RPMI7951 (cell line): ENCODE results near the gene MRPS2. TPM values are rescaled to one million over a fixed set of nuclear protein-coding genes. Genes with fewer than 3 reads are reported as not detected.
A peak's percentile ranks its signal among the peaks of the same experiment; 100 is the strongest.
"Not testable (repeated sequence)": the region's sequence is repeated elsewhere in the genome, so short reads cannot be mapped to it uniquely, and the experiment has no call there.

Experiments used
- DNase-seq: peaks from one replicate; pipeline ENCODE4 v3.0.0-alpha.2; 2012; ENCODE audit warnings: low read depth
- total RNA-seq: library from RNA; depleted of rRNA; stranded (reverse); fragments of >200 nt; shearing (Covaris generic); gene quantifications from 2 replicates; pipeline ENCODE4 v1.2.3, GENCODE V29; 2014

MRPS2 gene
- total RNA-seq, 1 experiment from 2014 or later, result 25.2 TPM

GRCh38 chr9:135514342-135515082, 14.0 kb downstream of the MRPS2 start:
- DNase-seq, result no peak

- no peak for DNase-seq
Measured at GRCh38 chr9:135515083-135515951, 14.8 kb downstream of the MRPS2 start.

- no peak for DNase-seq
Measured at GRCh38 chr9:135516132-135516860, 15.8 kb downstream of the MRPS2 start.

- no peak for DNase-seq
Measured at GRCh38 chr9:135517407-135517822, 16.9 kb downstream of the MRPS2 start.

- DNase-seq, result no peak
Measured at GRCh38 chr9:135519179-135519971, 18.9 kb downstream of the MRPS2 start.

- DNase-seq, result no peak
Measured at GRCh38 chr9:135520916-135521607, 20.6 kb downstream of the MRPS2 start, which contains the start of gene LCN1. LCN1 (plus strand) TSS chr9:135521440; CDS start chr9:135521498, 58 bp downstream.

- no peak for DNase-seq
Measured at GRCh38 chr9:135521608-135522095, 21.2 kb downstream of the MRPS2 start.

GRCh38 chr9:135522137-135522877, 21.8 kb downstream of the MRPS2 start:
- no peak for DNase-seq

GRCh38 chr9:135522931-135523330, 22.4 kb downstream of the MRPS2 start:
- no peak for DNase-seq

- no peak for DNase-seq
Measured at GRCh38 chr9:135523521-135524129, 23.1 kb downstream of the MRPS2 start.

GRCh38 chr9:135524130-135524861, 23.8 kb downstream of the MRPS2 start:
- peak; percentile 59 for DNase-seq

GRCh38 chr9:135525241-135526088, 25.0 kb downstream of the MRPS2 start:
- no peak for DNase-seq

- DNase-seq, result no peak
Measured at GRCh38 chr9:135526089-135526729, 25.7 kb downstream of the MRPS2 start.

GRCh38 chr9:135526730-135527571, 26.5 kb downstream of the MRPS2 start:
- no peak for DNase-seq

GRCh38 chr9:135528842-135529435, 28.5 kb downstream of the MRPS2 start:
- not testable (repeated sequence) for DNase-seq

GRCh38 chr9:135530146-135530545, 29.7 kb downstream of the MRPS2 start:
- no peak for DNase-seq
